MCF 10A (cell line): ENCODE measurements around the gene TUB. TPM values are rescaled to one million over a fixed set of nuclear protein-coding genes. Genes with fewer than 3 reads are reported as not detected.

Source experiments
- BruUV-seq: library from RNA; stranded (reverse); fragments of 400-500 nt; replicated peaks from 2 replicates; lab custom pipeline; 2021; lab: Mats Ljungman, UMichigan
- CTCF ChIA-PET: fragments of 300-600 bp; sonication (Branson Sonifier 250); formaldehyde crosslinking; extraction: SDS; loops from one replicate; lab custom pipeline; 2021; ENCODE audit warnings: antibody characterized with exemption, inconsistent platforms; lab: Yijun Ruan, JAX
- POLR2A ChIA-PET: fragments of 300-600, 350-650 bp; sonication (Branson Sonifier 250); formaldehyde crosslinking; extraction: SDS; loops from one replicate; lab custom pipeline; 2020; ENCODE audit warnings: antibody characterized with exemption, inconsistent platforms; lab: Yijun Ruan, JAX
- DNase-seq: peaks from one replicate; pipeline ENCODE4 v3.0.0-alpha.2; 2018; ENCODE audit not compliant: unreplicated experiment
- H3K27ac Mint-ChIP-seq: one replicate; pipeline ENCODE4 v1.8.0; 2022; ENCODE audit warnings: mild to moderate bottlenecking, low read depth, mixed read lengths; ENCODE audit not compliant: unreplicated experiment
- H3K27me3 Mint-ChIP-seq: one replicate; pipeline ENCODE4 v1.8.0; 2022; ENCODE audit warnings: mixed read lengths; ENCODE audit not compliant: insufficient read depth, unreplicated experiment
- H3K36me3 Mint-ChIP-seq: one replicate; pipeline ENCODE4 v1.8.0; 2022; ENCODE audit warnings: mild to moderate bottlenecking, moderate library complexity, mixed read lengths; ENCODE audit not compliant: insufficient read depth, unreplicated experiment
- H3K4me1 Mint-ChIP-seq: one replicate; pipeline ENCODE4 v1.8.0; 2022; ENCODE audit warnings: mixed read lengths; ENCODE audit not compliant: insufficient read depth, unreplicated experiment
- H3K4me3 Mint-ChIP-seq: one replicate; pipeline ENCODE4 v1.8.0; 2022; ENCODE audit warnings: mild to moderate bottlenecking, moderate library complexity, mixed read lengths; ENCODE audit not compliant: unreplicated experiment
- H3K9me3 Mint-ChIP-seq: one replicate; pipeline ENCODE4 v1.8.0; 2022; ENCODE audit warnings: mixed read lengths; ENCODE audit not compliant: unreplicated experiment
- intact Hi-C: fragments of 100-400 bp; cut with micrococcal nuclease; formaldehyde crosslinking; loops from 2 replicates; pipeline ENCODE4 v1.14.1; 2022
- total RNA-seq: library from RNA; stranded (reverse); gene quantifications from 2 replicates; pipeline ENCODE4 v1.2.3, GENCODE V29; 2022
- TF ChIP-seq, protein P1 (sequence below): fragments of 200-600 bp; IDR thresholded peaks from one replicate; pipeline ENCODE4 v1.8.0; 2022; ENCODE audit warnings: antibody characterized with exemption, mild to moderate bottlenecking; ENCODE audit not compliant: unreplicated experiment

Gene TUB
- total RNA-seq, 1 experiment from 2014 or later = 1.4 TPM

DNA sequence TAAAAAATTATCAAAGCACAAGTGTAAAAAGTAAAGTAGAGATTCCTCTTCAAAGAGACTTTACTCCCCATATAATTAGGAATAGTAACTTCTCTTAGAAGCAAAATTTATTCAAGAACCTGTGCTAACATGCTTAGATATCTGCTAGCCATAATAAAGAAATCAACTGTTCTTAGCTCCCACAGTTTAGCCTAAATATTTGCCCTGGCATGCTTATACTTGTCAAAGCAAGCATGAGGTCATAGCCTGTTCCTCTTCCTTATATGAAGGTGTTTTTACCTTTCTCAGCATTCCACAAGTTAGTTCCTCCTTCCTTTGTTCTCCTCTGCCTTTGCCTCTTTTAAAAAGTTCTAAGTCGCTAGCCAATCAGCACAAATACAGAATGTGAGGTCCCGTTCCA lies 57.5 kb downstream of the TUB start:
- Mint-ChIP-seq H3K4me1 (peaks cover 10% of the 10 kb centered on the region), H3K36me3 (no peaks in the 10 kb centered on the region), H3K4me3 (peak overlapping the region; percentile 55), H3K27ac (peak overlapping the region; percentile 85), H3K9me3 (peaks cover 7% of the 10 kb centered on the region), H3K27me3 (no peaks in the 10 kb centered on the region)
- TF ChIP-seq, protein P1, sequence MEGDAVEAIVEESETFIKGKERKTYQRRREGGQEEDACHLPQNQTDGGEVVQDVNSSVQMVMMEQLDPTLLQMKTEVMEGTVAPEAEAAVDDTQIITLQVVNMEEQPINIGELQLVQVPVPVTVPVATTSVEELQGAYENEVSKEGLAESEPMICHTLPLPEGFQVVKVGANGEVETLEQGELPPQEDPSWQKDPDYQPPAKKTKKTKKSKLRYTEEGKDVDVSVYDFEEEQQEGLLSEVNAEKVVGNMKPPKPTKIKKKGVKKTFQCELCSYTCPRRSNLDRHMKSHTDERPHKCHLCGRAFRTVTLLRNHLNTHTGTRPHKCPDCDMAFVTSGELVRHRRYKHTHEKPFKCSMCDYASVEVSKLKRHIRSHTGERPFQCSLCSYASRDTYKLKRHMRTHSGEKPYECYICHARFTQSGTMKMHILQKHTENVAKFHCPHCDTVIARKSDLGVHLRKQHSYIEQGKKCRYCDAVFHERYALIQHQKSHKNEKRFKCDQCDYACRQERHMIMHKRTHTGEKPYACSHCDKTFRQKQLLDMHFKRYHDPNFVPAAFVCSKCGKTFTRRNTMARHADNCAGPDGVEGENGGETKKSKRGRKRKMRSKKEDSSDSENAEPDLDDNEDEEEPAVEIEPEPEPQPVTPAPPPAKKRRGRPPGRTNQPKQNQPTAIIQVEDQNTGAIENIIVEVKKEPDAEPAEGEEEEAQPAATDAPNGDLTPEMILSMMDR = no peak
- no TSS peak for BruUV-seq
- CTCF ChIA-PET = interaction anchor here (0.6 kb wide), 2 partner anchors 52 to 105 kb away, joined by 3 to 5 read pairs; no protein-coding TSS in a partner anchor
- peak; percentile 53 for DNase-seq
- POLR2A ChIA-PET = interaction anchor here (0.6 to 0.9 kb wide), 2 partner anchors 127 to 151 kb away, joined by 3 read pairs; partner anchors contain the start of gene EIF3F
- intact Hi-C loops = no loop called here

DNA sequence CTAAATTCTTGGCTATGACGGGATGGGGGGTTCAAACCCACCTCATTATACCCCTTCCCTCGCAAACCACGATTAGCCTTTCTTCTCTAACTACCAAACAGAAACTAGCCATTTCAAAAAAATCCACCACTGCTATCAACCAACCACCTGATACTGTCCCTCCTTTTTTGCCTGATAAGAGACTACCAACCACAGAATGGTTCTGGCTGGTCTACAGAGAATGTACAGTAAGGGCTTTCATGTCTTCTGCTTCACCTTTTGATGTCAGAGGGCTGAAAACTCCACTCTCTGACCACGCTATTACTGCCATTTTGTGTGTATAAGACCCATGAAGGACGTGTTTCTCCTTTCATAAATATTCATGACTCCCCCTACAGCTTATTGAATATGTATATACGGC lies 68.7 kb downstream of the TUB start:
- Mint-ChIP-seq H3K36me3 (no peaks in the 10 kb centered on the region), H3K27ac (no peak overlapping the region), H3K4me1 (no peaks in the 10 kb centered on the region), H3K9me3 (no peaks in the 10 kb centered on the region), H3K4me3 (no peak overlapping the region), H3K27me3 (peaks cover 30% of the 10 kb centered on the region)
- ChIA-PET CTCF (interaction anchor here (1.1 to 1.4 kb wide), 2 partner anchors 43 to 144 kb away, joined by 3 to 4 read pairs; no protein-coding TSS in a partner anchor), POLR2A (no interaction called here)
- BruUV-seq = no TSS peak
- TF ChIP-seq, protein P1 = no peak
- no peak for DNase-seq
- intact Hi-C loops = no loop called here

Other genes starting within 250 kb of the TUB start
- not detected in 2 replicates for gene OR10A6, start 149.9 kb upstream of the TUB start, total RNA-seq
- gene OR10A3, start 139.5 kb upstream of the TUB start, total RNA-seq = not detected in 2 replicates
- 0.42 and 1.3 TPM in 2 replicates for gene NLRP10, start 115.8 kb upstream of the TUB start, total RNA-seq
- 255 and 309 TPM in 2 replicates for gene EIF3F, start 93.9 kb upstream of the TUB start, total RNA-seq
- gene RIC3, start 87.8 kb downstream of the TUB start, total RNA-seq = 0.65 and 0.96 TPM in 2 replicates
- gene LMO1, start 182.7 kb downstream of the TUB start, total RNA-seq = not detected in 2 replicates